Anterior cingulate cortex (tissue), 58 donors: ENCODE results near the gene GLP2R.
"Not testable (repeated sequence)": the region's sequence is repeated elsewhere in the genome, so short reads cannot be mapped to it uniquely, and the experiment has no call there.

ENCODE experiments used
- DNase-seq, 58 donors: peaks; one replicate each; lab custom pipeline; 2025; lab: John Stamatoyannopoulos, UW

Gene GLP2R

DNA sequence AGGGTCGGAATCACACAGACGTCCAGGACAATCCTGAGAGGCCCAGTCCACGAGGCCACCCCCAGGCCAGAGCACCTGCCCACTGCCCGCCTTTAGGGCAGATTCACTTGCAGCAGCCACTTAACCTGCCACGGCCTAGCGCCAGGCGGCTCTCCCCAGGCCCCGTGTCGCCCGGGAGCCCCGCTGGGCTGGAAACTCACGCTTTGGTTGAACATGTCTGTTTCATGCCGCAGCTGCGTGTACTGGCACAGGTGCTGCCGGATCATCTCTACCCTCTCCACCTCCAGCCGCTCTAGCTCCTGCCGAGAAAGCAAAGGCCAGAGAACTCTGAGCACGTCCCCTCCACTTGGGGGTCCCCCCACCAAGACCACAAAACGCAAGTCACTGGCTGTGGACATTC, 92.1 kb downstream of the GLP2R start:
- DNase-seq = no peak

DNA sequence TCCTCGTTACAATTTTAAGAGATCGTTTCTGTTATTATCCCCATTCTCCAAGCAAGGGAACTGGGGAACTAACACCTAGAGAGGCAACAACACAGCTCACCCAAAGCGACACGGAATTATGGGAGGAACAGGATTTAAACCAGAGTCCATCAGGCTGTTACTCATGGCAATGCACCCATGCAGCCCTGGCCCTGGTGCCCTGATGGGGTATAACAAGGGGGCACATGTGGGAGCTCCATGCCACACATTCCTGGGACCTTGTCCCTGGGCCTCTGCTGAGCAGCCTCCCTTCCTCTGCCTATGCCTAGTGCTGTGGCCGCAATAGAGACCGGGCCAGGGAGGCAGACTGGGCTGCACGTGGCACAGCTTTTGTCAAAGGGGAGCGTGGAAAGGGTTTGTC, 92.6 kb downstream of the GLP2R start:
- no peak for DNase-seq

DNA sequence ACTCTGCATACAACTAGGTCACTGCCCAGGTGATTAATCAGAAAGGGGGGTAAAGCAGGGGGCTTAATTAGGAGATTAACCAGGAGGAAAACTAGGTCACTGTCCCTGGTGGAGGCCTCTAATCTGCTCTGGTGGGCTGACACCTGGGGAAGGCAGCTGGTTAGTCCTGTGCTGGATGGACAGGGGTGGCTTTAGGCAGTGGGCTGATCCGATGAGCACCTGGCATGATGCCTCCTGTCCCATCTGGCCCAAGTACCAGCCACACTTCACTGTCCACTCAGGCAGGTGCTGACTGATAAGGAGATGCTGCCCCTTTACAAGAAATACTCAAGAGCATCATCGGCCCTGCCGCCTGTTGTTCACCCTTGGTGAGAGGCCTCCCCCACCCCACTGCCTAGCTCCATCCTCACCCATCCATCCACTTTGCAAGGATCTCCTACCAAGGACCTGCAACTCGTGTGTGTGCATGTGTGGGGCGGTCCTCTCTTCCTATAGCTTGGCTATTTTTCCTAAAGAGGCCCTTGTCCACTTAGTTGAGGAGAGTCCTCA, 93.2 kb downstream of the GLP2R start:
- no peak for DNase-seq

DNA sequence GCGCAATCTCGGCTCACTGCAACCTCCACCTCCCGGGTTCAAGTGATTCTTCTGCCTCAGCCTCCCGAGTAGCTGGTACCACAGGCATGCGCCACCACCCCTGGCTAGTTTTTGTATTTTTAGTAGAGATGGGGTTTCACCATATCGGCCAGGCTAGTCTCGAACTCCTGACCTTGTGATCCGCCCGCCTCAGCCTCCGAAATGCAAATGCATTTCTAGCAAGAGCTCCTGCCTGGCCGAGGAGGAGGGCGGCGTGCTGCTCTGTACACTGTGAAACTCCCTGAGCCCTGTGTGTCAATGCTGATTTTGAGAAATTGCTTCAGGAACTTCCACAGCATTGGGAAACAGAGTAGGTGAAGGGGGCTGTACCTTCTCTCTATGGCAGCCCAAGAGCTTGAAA, 95.5 kb downstream of the GLP2R start:
- DNase-seq = not testable (repeated sequence)

DNA sequence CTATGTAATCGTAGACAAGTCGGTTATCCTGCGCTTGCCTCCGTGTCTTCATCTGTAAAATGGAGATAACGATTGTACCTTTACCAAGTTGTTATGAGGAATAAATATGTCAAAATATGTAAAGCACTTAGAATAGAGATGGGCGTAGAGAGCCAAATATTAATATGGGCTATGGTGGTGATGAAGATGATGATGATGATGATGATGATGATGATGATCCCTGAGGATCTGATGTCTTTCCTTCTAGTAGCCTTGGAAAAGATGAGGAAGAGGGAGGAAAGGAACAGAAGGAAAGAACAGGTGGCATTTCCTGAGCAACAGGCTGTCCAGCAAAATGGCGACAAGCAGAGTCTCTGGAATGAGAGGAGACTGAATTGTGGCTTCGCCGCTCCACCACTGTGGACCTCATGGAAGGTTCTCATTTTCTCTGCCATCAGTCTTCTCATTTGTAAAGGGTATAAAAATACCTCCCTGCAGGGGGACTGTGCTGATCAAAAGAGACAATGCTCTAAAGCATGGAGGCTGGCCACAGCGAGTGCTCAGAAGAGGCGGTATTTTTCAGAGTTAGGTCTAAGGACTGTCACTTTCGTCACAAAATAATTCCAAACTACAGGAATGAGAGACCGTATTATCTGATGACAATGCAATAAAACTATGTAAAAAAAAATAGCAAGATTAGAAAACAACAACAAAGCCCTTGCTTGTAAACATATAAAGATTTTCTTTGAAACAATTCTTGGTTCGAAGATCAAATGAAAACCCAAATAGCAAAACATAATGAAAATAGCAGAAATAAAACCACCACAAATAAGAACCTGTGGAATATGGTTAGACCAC, 96.5 kb downstream of the GLP2R start:
- no peak for DNase-seq

DNA sequence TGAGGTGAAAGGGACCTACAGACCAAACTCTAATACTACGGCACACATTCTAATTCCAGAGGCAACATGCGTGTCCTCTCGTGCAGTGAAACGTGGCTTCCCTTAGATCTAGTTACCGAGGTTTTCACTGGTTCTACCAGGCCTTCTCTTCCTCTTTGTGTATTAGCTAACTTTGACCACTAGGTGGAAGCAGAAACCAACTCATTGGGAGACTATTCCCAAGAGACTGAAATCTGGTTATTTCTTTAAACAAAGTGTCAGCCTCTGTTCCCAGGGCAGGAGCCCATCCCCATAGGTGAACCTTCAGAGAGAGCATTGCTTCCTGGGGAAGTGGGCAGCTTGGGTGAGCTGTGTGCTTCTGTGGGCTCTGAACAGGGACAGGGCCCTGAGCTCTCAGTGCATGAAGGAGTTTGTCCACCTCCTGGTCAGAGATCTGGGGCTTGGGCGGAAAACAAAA, 99.0 kb downstream of the GLP2R start:
- DNase-seq = peak in 5 of 58 donors; percentile 7 to 73 (median 25)

DNA sequence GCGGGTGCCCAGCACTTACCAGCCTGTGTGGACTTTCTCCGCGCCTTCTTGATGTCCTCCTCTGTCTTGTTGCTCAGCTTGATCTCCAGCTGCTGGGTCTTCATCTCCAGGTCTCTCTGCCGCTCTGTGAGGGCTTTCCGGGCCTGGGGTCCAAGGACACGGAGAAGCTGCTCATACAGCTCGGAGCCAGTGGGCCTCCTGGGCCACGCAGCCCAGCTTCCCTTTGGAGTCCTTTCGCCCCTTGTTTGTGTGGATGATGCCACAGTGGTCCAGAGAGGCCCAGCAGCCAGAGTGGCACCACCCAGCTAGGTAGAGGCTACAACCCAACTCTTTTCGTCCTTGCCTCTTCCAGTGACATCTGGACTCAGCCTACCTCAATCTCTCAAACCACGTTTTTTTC, 99.7 kb downstream of the GLP2R start:
- DNase-seq = no peak

DNA sequence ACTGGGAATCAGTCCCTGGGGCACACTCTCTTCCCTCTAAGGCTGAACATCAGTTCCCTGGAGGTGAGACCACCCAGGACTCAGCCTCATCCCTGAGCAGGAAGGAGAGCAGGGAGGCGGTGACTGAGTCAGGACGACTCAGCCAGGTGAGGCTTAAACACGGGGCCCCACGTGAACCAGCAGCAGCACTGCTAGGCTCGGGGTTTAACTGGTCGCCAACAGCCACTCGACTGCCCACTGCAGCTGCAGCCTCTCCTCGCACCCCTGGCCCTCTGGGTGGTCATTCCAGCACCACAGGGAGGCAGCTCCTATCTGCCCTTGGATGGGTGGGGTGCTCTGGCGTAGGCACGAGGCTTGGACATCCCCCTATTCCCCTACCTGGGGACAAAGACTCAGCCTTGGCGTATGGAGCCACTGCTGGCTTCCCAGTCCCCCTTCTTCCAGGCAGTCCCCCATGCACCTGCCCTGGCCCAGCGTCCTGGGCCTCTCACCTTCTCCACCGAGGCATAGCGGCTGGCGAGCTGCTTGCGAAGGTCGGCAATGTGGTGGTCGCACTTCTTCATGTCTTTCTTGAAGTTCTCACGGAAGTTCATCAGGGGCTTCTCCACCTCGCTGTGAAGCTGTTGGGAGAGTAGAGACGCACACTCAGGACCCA, 100.6 kb downstream of the GLP2R start:
- no peak for DNase-seq

DNA sequence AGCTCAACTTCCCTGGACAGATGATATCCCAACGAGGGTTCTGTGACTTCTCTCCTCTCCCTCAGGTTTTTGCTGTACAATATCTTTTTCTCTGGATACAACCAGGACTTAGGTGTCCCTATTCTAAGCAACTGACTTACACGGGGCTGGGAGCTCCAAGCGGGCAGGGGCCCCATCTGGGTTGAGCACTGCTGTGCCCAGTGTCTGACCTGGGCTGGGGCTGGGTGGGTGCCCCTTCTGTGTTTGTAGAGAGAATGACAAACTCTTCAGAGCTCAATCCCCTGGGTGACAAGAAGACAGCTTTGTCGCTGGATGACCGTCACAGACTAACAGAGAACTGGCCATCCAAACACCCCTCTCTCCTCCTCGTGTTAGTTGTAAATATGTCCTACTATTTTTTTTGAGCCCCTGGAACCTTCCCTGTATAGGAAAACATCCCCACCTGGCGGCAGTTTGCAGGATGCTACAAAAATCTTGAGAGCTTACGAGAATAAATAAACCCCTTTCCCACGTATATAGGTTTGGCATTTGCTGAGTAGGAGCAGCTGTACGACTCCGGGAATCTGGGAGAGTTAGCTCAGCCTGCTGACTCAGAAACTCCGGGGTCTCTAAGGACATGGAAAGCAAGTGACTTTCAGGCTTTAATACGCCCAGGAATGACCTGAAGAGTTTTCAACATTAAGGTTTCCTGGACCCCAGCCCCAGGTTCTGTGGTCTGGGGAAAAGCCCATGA, 103.0 kb downstream of the GLP2R start:
- DNase-seq = peak in 14 of 58 donors; percentile 15 to 64 (median 36)

DNA sequence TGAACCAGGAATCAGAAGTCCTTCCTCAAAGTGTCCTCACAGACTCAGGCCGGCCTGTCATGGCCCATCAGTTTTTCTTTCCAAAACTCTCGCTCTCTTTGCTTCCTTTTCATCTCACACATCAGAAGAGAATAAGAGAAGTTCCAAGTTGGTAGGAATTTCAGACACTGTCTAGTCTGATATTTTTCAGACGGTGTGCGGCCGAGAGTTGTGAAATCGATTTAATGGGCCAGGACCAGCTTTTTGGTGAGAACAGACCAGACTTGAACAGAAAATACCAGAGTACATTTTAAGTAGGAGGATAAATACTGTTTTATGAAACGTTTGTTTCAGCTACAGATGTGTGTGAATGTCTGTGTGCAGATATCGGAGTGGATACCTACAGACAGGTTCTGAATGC, 104.1 kb downstream of the GLP2R start:
- DNase-seq = no peak

DNA sequence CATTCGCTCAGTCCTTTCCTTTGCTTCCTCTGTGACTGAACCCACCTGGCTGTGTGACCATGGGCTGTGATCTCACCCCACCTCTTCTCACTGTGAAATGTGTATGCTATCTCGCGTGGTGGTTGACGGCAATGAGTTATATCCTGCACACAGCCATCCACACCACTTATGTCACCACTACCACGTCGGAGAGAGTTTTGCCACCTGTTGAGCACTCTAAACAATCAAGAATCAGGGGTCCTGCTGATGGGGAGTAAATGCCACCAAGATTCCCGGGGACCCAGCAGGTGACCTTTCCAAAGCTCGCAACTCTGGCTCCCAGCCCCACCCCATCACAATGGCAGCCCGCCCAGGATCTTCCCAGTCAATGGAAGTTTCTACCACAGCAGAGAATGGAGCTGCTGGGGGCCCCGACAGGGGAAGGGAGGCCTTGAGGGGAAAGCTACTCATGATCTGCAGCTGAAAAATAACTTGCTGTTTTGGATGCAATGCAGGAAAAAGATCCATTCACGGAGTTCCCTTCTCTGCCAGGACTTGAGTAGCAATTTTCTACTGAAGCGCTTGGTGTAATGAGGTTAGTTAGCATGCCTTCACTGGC, 105.5 kb downstream of the GLP2R start:
- no peak for DNase-seq

DNA sequence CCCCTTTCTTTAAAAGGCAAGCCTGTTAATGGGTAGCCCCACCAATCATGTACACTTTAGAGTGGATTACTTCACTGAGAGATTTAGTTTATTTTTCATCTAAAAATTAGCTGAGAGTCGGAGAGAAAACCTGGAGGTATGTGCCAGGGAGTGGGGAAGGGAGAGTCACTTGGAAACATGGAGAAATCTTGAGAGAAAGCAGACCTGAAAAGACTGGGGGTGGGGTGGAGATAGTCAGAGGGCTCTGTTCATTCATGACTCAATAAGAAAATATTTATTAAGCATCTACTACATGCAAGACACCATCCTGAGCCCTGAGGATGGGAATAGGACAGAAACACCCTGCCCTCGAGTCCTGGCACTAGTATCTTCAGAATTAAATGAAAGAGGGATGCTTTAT, 106.8 kb downstream of the GLP2R start:
- no peak for DNase-seq

DNA sequence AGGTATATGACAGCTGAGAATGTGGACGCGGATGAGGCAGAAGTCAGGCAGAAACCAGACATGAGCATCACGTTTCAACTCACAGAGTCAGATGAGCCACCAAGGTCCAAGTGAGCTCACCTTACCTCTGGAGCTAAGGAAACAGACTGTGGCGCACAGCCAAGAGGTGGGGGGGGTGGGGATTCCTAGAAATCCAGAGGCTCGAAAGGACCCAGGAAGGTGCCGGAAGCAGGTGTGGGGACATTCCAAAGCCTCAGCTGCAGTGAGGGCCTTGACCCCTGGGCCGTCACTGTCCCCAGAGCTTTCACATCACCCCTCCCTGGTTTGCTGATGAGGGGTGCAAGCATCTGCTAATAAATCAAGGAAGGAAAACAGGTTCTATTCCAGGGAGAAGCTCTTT, 108.6 kb downstream of the GLP2R start:
- no peak for DNase-seq

DNA sequence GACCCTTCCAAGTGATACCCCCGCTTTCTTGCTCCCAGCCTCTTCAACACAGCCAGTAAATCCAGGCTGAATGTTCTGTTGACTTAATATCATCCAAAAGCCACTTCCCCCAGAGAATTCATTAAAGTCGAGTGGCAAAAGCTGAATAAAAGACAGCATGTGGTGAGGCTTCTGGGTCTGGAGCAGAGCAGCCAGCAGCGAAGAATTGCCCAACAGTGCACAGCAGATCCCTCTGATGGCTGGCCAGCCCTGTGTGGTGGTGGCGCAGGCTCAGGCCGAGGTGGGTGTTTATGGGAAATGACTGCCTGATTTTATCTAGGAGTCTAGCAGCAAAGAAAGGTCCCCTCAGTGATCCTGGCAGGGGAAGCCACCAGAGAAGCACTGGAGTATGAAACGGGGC, 109.7 kb downstream of the GLP2R start:
- peak in 8 of 58 donors; percentile 11 to 29 (median 26) for DNase-seq

DNA sequence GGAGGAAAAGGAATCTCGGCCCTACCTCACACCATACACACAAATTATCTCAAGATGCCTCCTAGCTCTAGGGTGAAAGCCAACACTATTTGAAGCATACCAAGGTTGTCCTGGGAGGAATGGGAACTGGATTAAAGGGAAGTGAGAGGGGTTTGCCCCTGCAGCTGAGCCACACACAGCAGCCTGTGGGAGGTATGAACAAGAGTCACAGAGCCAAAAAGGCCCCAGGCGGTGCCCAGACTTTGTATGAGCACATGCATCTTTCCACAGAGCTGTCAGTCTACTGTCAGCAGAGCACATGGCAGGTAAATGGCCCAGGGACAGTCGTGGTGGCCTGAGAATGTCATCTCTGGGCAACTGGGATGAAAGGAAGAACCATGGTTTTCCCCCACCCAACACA, 110.4 kb downstream of the GLP2R start:
- DNase-seq = no peak

DNA sequence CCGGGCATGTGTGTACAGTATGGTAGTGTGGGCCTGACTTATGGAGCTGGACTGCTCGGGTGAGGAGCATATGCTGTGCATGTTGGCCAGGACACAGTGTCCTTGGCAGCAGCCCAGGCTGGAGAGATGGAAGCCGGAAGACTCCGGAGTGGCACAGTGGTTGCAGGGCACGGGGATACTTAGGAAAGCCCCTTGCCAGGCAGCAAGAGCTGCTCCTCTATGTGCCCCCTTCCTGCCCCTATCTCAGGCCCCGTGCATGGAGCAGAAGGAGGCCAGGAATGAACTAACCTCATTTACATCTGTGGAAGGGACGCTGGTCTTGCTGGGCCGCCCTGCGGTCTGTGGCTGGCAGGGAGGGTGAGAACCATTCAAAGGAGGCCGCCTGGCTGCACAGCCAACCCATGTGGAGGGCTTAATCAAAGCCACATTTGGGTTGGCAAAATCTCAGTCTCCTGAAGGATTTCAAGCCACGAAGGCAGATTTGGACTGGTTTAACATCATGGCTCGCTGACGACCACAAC, 111.6 kb downstream of the GLP2R start:
- peak in 42 of 58 donors; percentile 15 to 67 (median 41) for DNase-seq

DNA sequence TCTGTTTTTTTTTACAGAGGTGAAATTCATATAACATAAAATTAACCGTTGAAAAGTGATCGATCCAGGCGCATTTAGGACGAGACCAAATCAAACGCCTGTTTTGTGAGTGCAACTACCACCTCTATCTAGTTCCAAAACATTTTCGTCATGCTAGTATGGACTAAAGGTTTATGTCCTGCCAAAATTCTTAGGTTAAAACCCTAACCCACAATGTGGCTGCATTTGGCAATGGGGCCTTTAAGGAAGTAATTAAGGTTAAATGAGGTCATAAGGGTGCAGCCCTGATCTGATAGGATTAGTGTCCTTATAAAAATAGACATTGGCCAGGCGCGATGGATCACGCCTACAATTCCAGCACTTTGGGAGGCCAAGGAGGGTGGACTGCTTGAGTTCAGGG, 112.2 kb downstream of the GLP2R start:
- DNase-seq = no peak

DNA sequence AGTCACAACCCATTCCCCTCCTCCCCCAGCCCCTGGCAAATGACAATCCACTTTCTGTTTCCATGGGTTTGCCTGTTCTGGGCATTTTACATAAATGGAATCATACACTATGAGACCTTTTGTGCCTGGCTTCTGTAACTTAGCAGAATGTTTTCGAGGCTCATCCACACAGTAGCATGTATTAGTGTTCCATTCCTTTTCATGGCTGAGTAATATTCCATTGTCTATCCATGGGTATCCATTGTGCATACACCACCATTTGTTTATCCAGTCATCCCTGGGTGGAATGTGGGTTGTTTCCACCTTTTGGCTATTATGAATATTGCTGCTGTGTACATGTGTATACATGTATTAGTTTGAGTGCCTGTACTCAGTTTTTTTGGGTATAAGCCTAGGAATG, 113.0 kb downstream of the GLP2R start:
- no peak for DNase-seq

DNA sequence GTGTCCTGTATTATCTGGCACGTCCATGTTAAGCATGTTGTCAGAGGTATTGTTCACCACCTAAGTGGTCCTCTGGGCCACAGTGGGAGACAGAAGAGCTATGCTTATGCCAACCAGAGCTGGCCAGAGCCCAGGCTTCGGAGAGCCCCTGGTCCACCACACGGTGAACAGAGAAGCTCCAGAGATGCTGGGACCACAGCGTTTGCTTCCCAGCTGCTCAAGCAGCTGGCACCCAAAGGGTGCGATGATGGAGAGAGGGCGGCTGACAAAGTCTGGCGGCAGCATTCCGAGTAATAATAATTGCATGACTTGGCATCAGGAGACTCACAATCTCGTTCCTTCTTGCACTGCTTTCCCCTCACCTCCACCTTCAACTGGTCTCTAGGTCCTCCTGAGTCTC, 115.1 kb downstream of the GLP2R start:
- no peak for DNase-seq

DNA sequence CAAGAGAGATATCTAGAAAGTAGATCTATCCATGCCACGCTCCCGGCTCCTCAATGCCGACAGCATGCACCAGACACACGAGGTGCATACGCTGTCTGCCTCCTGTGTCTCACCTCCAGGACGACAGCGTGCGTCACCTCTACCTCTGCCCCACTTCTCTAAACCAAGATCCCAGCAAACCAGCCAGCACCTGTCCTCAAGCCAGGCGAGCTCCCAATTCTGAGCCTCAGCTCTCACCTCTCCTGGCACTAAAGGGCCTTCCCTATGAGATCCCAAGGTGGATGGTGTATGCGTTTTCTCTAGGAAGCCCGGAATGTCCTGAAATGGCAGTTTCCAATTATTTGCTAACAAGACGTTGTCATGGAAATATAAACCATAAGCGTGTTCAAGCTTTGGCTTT, 115.6 kb downstream of the GLP2R start:
- DNase-seq = no peak
